HUDEP-2 (cell line): ENCODE data around the gene KAT6B.

Experiments
- DNase-seq, 76 experiments: peaks; one replicate each; lab custom pipeline; 2025; ENCODE audit not compliant: unreplicated experiment in 76 of 76; lab: John Stamatoyannopoulos, UW

The KAT6B gene

GRCh38 chr10:74944205-74944604 is 117.8 kb downstream of the KAT6B start:
- no peak for DNase-seq

GRCh38 chr10:74947781-74948401 is 121.5 kb downstream of the KAT6B start:
- peak in 1 of 76 experiments; percentile 1 for DNase-seq

GRCh38 chr10:74949034-74949832 is 122.8 kb downstream of the KAT6B start:
- no peak for DNase-seq

GRCh38 chr10:74949843-74950765 is 123.7 kb downstream of the KAT6B start:
- DNase-seq: no peak

GRCh38 chr10:74953214-74953613 is 126.8 kb downstream of the KAT6B start:
- DNase-seq: no peak

- no peak for DNase-seq
Measured at GRCh38 chr10:74955796-74956195, 129.4 kb downstream of the KAT6B start.

- DNase-seq: no peak
Measured at GRCh38 chr10:74956555-74957111, 130.2 kb downstream of the KAT6B start.

- no peak for DNase-seq
Measured at GRCh38 chr10:74957285-74957961, 131.0 kb downstream of the KAT6B start.

- DNase-seq: no peak
Measured at GRCh38 chr10:74958316-74958715, 131.9 kb downstream of the KAT6B start.

- no peak for DNase-seq
Measured at GRCh38 chr10:74960670-74961069, 134.3 kb downstream of the KAT6B start.

- no peak for DNase-seq
Measured at GRCh38 chr10:74962517-74962916, 136.1 kb downstream of the KAT6B start.

- no peak for DNase-seq
Measured at GRCh38 chr10:74963549-74963948, 137.1 kb downstream of the KAT6B start.

- no peak for DNase-seq
Measured at GRCh38 chr10:74967911-74968666, 141.7 kb downstream of the KAT6B start.

GRCh38 chr10:74968667-74969061 is 142.3 kb downstream of the KAT6B start:
- no peak for DNase-seq

- no peak for DNase-seq
Measured at GRCh38 chr10:74969093-74969492, 142.7 kb downstream of the KAT6B start.

- no peak for DNase-seq
Measured at GRCh38 chr10:74969530-74969929, 143.1 kb downstream of the KAT6B start.

- DNase-seq: no peak
Measured at GRCh38 chr10:74973741-74974392, 147.5 kb downstream of the KAT6B start.

- DNase-seq: no peak
Measured at GRCh38 chr10:74975758-74976157, 149.4 kb downstream of the KAT6B start.

GRCh38 chr10:74976565-74976964 is 150.2 kb downstream of the KAT6B start:
- DNase-seq: no peak
